GM12874 (cell line): ENCODE measurements around the gene COX6B2.

ENCODE experiments used
- TF ChIP-seq, protein P1 (sequence below): IDR thresholded peaks from 2 replicates; pipeline ENCODE4 v1.5.1; 2011; ENCODE audit warnings: low read depth, mild to moderate bottlenecking, control low read depth, low read length, moderate library complexity; ENCODE audit not compliant: insufficient read depth

COX6B2 gene

DNA sequence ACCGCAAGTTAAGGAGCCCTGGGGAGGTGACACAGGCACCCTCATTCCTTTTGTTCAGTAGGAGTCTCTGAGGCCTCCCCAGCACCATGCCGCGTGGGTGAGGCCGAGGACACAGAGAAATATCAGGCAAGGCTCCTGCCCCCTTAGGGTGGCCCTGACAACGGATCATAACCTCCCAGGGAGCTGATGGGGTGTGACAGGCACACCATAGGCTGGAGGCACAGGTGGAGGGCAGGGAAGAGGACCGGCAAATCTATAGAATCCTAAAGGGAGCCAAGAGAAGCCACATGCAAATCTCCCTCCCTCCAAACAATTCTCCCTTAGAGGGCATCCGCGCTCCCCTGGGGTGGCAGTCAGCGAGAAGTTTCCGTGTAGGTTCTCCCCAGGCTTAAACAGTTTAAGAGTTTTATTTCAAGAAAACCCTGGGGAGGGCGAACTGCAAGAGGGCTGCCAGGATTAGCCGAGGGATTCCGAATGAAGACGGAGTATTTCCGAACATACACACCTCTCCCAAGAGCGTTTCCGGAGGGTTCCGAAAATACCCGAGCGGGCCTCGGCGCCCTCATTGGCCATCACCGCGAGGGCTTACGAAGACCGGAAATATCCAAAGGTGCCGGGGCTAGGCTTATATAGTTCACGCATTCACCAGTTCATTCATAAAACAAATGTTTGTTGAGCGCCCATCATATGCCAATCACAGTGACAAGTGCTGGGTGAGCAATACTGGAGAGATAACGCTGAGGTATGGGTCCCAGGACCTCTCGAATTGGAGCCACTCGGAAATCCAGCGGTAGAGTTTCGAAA is 30.6 kb upstream of the COX6B2 start:
- TF ChIP-seq, protein P1, sequence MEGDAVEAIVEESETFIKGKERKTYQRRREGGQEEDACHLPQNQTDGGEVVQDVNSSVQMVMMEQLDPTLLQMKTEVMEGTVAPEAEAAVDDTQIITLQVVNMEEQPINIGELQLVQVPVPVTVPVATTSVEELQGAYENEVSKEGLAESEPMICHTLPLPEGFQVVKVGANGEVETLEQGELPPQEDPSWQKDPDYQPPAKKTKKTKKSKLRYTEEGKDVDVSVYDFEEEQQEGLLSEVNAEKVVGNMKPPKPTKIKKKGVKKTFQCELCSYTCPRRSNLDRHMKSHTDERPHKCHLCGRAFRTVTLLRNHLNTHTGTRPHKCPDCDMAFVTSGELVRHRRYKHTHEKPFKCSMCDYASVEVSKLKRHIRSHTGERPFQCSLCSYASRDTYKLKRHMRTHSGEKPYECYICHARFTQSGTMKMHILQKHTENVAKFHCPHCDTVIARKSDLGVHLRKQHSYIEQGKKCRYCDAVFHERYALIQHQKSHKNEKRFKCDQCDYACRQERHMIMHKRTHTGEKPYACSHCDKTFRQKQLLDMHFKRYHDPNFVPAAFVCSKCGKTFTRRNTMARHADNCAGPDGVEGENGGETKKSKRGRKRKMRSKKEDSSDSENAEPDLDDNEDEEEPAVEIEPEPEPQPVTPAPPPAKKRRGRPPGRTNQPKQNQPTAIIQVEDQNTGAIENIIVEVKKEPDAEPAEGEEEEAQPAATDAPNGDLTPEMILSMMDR, result no peak

DNA sequence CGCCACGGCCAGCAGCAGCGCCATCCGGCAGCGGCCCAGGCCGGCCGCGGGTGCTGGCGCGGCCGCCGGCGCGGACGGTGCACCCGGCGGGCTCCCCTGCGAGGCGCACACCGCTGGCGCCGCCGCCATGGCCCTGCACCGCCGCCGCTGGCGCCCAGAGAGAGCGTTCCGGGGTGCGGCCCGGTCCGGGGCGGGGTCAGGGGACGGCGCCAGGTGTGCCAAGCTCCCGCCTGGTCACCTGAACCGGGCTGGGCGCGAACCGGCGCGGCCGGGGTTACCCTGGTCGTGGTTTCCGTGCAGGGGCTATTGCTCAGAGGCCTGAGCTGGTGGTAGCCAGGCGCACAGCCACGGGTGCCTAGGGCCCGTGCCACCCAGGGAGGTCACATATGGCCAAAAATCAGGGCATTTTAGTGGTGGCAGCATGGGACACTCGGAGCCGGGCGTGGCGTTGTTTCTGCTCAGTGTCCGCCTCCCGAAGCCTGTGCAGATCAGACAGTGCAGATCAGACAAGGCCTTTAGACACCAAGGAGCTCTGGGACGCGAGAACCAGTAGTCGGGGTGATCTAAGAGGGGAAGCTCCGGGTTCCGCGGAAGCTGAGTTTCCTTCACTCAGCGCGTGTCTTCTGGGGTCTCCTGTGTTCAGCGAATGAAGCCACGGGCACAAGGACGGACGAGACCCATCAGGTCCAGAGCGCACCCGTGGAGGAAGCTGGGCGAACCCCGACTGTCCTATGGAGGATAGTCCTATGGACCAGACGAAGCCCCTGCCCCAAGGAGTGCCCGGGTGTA is 29.8 kb upstream of the COX6B2 start, which contains the start of gene TMEM238:
Gene TMEM238 (minus strand): TSS at position 162 of the 789 bp plus-strand sequence. CDS start 33 bp downstream, at position 129.
- TF ChIP-seq, protein P1, result no peak

DNA sequence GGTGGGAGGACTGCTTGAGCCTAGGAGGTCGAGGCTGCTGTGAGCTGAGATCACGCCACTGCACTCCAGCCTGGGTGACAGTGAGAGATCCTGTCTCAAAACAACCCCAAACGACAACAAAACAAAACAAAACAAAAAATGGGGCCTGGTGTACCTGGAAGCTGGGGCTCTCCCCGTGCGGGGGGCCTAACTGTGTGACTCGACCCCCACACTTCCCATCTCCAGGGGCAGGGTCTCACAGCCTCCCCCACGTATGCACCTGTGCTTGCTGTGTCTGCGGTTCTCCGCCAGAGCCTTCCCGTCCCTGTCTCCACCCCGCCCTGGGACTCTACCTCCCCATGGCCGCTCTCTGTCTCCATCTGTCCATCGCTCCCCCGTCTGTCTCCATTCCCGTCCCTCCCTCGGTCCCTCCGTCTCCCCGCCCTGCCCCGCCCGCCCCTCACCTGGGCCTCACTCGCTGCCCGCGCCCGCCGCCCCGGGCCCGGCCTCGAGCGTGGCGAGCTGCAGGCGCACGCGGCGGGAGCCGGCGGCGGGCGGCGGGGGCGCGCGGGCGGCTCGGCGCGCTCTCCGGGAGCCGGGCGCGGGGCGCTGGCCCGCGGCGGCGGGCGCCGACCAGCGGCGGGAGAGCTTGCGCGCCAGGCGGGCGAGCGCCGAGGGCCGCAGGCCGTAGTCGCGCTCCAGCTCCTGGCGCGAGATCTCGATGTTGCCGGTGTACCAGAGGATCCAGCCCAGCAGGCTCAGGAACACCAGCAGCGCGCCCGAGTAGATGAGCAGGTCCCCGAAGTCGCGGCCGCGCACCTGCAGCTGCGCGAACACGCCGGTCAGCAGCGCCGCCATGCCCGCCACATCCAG is 29.0 kb upstream of the COX6B2 start:
- TF ChIP-seq, protein P1, result 0 out of 2 replicates have a peak, but pooled peaks have one; percentile 31

DNA sequence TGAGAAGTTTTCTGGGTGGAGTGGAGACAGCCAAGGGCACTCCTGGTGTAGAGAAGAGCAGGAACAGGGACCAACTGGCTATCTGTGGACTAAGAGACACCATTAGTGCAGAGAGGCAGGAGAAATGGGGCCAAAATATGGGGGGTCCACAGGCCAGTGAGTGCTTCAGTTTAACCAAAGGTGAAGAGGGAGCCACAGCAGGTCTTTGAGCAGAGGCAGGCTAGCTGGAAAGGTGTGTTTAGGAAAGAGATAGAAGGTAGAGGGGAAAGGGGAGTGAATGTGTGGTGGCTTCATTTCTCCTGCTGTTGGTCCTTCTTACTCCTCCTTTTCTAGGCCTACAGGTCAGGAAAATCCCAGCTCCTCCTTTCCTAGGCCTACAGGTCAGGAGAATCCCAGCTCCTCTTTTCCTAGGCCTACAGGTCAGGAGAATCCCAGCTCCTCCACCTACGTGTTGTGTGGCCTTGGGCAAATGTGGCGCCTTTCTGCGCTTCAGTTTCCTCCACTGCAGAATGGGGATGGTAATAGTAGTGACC is 28.1 kb upstream of the COX6B2 start:
- TF ChIP-seq, protein P1, result no peak

DNA sequence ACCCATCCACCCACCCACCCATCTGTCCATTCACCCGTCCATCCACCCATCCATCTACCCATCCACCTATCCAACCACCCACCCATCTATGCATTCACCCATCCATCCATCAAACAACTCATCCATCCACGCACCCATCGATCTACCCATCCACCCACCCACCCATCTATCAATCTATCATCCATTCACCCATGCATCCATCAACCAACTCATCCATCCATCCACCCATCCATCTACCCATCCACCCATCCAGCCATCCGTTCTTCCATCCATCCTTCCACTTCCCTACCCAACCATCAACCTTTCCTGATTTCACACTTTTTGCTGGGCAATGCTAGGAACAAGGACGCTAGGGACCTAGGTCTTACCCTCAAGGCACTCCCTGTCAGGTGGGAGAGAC is 27.5 kb upstream of the COX6B2 start:
- TF ChIP-seq, protein P1, result no peak

DNA sequence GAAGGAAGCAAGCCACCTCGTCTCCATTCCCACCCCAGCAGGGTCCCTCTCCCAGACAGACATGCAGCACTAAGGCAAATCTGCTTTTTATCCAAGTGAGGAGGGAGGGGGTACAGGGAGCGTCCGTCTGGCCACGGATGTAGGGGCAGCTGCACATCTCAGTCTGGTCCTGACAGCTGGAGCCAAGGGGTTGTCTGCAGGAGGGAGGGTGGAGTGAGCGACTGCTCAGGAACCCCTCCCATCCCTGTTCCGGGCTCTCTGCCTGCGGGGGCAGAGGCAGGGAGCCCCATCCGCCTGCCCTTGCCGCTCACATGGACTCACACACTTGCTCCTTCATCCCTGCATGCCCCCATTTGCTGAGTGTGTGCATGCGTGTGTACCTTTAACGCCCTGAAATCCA is 24.7 kb upstream of the COX6B2 start:
- TF ChIP-seq, protein P1, result no peak
